GM18511 (cell line): Measurements from ENCODE around the gene KIAA0232.

Experiments
- ATAC-seq: cut with Tn5 transposase; IDR thresholded peaks from one replicate; pipeline ENCODE4 v1.9.1; 2021; ENCODE audit warnings: mild to moderate bottlenecking, moderate library complexity; ENCODE audit not compliant: unreplicated experiment

The KIAA0232 gene

DNA sequence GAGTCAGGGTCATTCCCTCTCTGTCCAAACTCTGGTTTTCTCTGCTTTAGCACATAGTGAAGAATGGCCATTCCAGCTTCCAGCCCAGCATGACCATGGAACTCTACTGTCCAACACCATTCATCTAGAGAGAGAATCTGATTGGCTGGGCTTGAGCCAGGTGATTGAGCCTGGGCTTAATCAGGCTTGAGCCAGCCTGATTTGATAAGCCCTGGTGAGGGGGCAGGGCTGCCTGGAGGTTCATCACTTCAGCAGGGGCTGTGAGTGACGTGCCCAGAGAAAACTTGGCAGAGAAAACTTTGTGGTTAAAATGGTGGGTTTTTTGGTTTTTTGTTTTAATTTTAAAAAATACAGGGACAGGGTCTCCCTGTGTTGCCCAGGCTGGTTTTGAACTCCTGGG lies 62.5 kb downstream of the KIAA0232 start:
- ATAC-seq, result no peak

DNA sequence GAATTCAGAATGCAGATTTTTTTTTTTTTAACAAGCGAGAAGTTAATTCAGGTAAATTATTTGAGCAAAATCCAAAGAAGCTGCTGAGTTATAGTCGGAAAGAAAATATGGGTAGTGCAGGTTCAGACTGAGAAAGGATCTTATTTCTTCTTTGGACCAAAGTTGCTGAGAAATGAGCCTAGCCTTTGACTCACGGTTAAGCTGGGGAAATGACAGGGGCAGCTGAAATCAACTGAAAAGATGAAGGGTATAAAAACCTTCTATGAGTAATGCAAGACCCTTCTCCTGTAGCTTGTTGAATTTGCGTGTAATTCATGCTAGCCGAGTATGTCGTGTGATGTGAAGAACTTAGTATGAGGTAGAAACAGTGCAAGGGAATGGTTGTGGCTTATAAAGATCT lies 63.0 kb downstream of the KIAA0232 start:
- no peak for ATAC-seq

DNA sequence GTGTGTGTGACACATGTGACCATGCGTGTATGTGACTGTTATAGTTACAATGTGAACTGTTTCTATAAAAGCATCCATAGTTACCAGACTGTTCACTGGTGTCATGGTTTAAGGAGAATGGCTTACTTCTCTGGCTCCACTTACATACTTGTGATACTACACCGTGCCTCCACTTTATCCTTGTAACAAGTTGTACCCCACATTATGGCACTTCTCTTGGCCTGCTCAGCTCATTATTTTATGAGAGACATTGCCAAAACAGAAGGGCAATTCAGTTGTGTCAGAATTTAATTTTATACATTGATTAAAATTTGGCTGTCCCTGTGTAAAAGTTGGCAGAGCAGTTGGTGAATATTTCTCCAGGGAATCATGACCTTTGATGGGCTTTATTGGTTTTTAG lies 64.7 kb downstream of the KIAA0232 start:
- no peak for ATAC-seq

DNA sequence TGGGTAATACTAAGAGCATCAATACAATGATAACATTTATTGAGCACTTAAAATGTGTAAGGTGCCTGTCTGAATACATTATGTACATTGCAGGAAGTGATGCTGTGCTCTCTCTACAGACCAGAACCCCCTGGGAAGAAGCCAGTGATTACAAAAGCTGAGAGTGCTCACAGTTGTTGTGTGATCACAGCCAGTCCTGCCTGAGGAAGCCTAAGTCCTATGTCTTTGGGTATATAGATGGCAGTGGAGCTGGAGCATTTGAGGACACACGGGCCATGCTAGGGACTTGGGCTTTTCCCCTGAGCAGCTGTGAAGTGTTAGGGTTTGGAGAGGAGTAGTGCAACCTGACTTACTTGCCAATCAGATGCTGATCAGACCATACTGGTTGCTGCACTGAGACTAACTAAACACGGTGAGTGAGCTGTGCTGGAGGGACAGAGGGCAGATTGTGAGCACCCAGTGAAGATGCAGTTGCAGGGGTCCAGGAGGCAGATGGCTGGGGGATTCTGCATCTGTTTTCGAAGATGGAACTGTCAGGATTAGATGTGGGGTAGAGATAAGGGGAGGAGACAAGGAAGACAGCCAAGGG lies 66.3 kb downstream of the KIAA0232 start:
- no peak for ATAC-seq

DNA sequence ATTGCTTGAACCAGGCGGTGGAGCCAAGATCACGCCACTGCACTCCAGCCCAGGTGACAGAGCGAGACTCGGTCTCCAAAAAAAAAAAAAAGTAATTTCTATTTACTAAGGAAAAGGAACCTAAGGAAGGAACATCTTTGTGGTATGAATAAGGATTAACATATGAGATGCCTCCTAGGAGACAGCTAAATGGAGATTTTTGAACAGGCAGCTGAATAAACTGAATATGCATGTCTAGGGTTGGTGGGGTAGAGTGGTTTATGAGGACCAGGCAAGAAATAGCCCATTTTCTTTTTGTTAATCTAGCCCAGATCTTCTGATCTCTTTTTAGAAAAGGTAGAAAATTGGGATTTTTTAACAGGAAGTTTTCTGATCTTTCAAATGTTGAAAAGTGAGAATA lies 67.2 kb downstream of the KIAA0232 start:
- ATAC-seq, result no peak

DNA sequence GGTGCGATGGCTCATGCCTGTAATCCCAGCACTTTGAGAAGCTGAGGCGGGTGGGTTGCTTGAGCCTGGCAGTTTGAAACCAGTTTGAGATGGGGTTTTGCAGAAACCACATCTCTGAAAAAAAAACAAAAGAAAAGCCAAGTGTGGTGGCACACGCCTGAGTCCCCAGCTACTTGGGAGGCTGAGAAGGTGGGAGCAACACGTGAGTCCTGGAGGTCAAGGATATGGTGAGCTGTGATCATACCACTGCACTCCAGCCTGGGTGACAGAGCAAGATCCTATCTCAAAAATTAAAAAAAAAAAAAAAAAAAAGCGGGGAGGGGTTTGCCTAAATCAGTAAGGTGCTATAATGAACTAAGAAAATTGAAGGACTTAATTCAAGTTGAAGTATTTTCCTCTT lies 68.9 kb downstream of the KIAA0232 start:
- no peak for ATAC-seq

DNA sequence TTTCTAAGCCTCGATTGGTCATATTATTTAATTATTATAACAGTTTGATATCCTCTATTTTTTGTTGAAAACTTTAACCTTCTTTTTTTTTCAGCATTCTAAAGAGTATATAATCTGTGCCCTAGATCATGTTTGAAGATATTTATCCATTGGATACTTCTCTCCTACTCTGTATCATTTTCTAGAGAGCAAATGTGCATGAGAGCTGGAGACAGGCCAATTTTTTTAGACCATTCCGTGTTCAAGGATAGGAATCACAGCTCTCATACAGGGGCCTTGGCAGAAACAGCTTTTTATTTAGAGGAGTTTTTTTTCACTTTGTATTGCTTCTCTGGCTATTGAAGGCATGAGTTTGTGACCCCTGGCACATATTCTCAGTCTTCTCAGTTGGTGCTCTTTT lies 69.4 kb downstream of the KIAA0232 start:
- no peak for ATAC-seq

DNA sequence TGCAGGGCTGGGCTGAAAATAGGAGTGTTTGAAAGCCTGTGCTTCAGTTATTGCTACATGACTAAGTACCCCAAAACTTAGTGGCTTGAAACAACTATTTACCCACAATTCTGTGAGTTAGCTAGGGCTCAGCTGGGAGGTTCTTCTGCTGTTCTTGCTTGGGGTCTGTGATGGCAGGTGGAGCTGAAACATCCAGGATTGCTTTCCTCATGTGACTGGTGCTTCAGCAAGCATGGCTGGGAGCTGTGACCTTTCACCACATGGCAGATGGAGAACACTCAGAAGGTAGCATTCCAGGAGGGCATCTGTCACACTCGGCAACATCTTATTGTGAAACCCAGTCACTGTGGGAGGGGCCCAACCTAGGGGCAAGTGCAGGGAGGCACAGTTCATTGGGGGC lies 70.1 kb downstream of the KIAA0232 start:
- no peak for ATAC-seq

DNA sequence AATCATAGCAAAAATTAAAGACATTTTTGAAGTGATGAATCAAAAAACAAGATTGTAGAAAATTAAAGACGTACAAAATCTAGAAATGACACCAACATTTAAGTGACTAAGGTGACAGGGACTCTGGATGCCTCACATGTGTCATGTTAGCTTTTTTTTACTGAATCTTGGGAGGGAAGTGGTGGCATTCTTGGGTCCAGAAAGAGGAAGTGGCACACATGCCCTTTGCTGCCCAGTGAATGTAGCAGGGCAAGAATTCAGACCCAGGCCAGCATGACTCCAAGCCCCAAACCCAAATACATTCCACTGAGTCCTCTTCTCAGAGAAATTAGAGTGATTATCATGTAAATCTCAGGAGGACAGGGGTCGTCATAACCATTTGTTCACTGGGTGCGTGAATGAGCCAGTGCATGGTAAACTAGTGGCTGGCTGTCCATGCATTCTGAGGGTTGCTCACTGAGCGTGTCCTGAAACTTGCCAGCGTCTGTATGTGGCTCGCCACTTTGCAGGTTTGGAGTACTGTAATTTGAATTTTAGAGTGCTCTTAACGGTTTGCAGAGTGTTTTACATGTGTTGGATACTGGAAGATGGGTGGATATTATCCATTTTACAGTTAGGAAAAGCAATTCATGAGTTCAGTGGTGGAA lies 71.7 kb downstream of the KIAA0232 start:
- ATAC-seq, result no peak

DNA sequence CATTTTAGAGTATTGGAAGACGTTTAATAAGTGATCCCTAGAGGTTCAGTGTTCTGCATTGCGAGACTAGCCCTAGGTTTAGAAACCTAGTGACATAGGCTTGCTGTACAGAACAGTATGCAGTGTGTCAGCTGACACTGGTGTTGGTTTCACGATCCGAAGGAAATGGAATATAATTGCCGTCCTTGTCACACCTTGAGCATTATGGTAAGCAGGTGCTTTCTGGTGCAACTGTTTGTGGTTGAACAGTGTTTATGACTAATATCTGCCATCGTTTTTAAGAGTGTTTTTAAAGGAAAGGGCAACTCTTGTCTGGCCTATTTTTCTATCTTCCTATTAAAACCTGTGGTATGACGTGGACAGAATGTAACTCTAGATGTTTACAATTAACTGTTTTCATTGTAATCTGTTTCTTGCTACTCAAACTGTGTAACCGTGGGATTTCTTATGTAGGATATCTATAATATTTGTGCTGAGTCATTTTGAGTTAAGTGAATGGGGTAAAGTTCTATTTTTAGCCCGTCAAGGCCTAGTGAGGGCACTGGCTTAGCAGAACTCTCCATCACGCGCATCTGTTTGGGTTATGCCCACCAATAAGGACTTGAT lies 73.3 kb downstream of the KIAA0232 start:
- ATAC-seq, result peak; percentile 96

DNA sequence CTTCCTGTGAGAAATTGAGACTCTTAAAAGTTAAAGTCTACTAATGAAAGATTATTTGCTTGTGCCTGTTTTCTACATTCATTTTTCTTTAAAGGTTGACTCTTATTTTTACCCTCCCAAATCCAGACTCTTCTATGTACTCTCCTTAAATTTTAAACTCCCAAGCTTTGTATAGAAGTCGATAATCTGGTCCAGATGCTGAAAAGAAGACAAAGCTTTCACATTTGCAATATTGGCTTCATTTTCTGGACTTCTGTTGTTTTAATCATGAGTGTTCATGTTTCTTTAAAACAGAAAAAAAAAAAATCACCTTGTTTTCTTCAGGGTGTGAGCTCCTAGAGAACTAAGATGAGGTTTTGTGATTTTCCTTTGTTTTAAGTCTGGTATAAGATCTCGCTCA lies 73.9 kb downstream of the KIAA0232 start:
- ATAC-seq, result no peak

DNA sequence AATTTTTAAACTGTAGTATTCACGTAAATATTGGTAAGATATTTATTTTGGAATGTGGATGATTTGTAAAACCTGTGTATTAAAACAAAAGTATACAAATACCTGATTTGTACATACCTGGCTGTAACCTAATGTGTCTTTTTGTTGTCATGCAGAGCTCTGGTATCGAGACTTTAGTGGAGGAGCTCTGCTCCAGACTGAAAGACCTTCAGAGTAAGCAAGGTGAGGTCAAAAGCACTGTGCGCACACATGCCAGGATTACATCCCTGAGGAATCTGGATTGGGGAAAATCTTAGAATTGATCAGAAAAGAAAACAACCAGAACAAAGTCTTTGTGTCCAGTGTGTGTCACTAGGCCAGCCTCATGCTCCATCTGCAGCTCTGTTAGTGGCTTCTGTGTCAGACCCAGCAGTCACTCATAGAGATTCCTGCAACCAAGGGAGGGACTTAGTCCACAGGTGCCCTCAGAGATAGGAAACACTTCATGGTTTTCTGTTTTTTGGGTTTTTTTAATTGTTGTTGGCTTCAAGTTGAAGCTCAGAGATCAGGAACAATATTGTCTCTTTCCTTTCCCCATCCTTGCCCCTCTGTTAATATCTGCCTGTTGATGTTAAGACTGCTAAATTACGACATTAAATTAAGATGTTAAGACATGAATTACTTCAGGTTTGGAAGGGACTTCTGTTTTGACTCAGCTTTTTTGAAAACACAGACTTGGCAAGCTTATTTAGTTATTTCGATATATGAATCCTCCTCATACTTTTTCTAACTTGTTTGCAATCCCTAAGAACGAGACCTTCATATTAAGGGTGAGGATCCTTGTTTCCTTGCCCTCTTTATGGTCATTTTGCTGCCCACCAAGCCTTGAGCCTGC lies 74.7 kb downstream of the KIAA0232 start:
- no peak for ATAC-seq

DNA sequence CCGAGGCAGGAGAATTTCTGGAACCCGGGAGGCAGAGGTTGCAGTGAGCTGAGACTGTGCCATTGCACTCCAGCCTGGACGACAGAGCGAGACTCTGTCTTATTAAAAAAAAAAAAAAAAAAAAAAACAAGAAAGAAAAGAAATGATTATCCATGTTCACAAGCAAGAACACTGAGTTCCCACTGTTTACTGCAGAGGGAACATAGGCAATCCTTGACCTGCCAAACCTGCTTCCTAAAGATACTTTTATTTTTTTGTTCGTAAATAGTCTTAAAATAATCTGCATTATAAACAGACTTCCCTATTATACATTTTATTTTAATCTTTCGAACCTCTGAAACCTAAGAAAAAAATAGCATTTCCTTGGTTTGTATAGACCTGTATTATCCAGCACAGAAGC lies 76.5 kb downstream of the KIAA0232 start:
- ATAC-seq, result no peak

DNA sequence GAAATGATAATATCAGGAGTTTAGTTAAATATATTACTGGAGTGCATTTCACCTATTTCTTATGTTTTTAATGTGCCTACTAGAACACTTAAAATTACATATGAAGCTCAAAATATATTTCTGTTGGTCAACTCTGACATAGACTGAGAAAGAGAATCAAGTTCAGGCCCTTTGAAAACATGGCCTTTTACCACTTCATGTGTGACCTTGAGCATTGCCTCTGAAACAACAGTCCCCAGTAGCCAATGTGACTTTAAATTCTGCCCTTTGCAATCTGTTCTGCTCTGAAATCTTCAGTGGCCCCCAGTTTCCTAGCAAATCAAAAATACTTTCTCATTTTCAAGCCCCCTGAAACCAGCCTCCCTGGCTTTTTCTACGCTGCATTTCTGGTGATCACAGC lies 77.0 kb downstream of the KIAA0232 start:
- ATAC-seq, result no peak

DNA sequence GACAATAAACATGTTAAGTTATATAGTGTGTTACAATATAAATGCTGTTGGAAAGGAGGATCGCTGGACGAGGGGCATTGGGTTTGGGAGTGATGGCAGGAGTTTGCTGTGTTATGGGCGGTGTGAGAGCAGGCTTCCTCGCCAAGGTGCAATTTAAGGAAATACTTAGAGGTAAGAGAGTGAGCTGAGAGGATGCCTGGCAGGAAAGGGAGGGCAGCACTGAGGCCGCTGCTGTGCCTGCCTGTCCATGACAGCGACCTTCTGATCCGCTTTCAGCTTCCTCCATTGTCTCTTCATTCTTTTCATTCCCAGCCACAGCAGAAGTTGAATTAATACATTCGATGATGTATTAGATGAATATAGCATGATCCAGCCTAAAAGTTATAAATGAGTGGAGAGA lies 85.9 kb downstream of the KIAA0232 start:
- no peak for ATAC-seq

DNA sequence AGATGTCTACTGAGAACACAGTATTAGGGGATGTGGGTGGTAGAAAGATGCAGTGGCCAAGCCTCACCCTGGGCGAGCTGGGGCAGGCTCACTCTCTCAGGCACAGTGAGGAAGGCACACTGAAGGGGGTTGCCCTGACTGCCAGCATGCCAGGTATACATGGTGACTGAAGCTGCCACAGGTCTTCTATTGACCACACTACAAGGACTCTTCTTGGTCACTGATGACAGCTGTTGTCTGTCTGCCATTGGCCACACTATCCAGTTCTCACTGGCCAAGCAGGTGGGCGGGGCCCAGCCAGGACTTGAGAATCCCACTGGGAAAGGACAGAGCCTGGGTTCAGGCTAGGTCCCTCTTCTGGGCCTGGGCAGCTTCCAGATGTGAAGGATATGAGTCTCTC lies 87.4 kb downstream of the KIAA0232 start:
- ATAC-seq, result no peak

DNA sequence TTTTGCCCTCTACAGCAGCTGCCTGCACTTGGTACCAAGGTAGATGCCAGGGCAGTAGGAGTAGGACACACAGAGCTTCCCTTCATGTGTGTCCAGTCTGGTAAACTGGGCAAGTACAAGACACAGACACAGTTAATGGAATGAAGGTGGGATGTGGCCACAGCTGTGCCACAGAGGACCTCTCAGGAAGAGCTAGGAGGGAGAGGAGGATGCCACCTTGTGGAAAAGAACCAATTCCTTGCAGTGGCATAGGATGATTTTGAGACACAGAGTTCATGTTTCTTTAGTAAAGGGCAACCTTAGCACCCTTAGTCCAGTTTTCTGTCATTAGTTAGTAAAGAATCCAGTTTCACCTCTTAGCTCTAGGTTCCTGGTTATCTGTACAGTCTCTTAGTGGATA lies 90.8 kb downstream of the KIAA0232 start:
- no peak for ATAC-seq

DNA sequence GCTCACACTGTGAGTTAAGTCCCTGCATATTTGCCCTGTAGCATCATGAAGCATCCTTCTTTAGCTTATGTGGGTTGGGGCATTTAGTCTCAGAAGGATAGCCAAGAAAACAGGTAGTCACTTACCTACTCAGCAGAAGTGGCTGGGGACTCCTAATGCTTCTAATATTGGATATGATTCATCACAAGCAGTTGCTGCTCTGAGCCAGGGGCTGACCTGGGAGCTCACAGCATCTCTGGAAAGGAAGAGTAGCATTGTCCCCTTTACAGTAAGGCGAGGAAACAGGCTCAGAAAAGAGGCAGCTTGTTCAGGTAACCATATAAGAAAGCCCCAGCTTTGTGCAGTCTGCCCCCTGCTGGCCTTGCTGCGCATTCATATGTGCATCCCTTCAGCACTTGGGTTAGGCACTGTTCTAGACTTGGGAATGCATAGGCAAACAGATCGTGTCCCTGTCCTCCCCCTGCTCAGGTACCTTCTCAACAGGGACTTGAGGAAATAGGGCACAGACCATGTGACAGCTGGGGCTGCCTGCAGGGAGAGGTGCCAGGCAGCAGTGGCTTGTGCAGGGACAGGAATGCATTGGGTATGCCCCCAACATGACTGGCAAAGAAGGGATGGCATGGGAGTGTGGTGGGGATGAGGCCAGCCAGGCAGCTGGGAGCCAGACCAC lies 91.4 kb downstream of the KIAA0232 start:
- ATAC-seq, result peak; percentile 77

DNA sequence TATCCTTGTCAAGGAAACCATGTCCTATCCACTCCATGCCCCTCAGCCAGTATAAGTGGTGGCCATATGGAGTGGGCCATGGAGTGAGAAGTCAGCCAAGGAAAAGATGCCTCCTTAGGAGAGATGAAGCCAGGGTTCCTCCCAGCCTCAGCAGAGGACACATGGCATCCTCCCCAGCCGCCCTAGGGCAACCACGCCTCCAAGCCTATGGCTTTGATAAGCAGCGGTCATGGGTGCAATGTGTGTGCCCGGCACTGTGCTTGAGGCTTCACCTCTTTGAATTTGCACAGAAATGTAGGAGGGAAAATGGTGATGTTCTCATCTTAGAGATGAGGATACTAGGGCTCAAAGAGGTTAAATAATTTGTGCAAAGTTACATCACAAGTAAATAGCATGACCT lies 92.5 kb downstream of the KIAA0232 start:
- no peak for ATAC-seq

DNA sequence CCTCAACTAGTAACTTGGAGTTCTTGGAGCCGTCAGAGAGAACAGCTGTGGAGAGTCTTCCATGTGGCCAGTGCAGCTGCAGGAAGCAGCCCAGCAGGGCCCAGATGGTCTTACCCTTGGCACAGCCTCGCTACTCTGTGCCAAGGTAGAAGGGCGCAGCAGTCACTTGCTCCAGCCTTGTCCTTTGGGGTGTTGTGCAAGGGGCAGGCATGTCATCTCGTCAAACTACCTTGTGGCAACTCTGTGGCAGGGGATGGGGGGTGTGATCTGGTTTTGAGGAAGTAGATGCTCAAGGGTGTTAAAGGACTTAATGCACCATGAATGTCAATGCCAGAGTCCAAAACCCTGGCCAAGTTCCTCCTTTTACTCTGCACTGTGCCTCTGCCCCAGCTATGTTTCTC lies 92.9 kb downstream of the KIAA0232 start:
- no peak for ATAC-seq

DNA sequence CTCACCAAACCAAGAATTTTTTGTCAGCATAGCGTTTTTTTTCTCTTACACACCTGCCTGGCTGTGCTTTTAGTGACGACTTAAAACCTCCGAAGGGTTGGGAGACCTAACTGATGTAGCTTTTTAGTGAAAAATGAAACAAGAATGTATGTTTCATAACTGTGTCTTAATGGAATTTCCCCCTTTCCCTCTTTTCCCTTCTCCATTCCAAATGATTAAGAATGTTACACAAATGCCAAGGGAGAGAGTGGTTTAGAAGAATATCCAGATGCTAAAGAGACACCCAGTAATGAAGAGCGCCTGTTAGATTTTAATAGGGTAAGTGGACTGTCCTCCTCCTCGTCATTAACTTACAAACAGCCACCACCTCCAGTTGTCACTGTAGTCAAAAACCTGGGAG lies 93.9 kb downstream of the KIAA0232 start:
- no peak for ATAC-seq
